H1 (cell line): ENCODE measurements around the gene NKAIN4. TPM values are rescaled to one million over a fixed set of nuclear protein-coding genes. Genes with fewer than 3 reads are reported as not detected.

Experiments
- CTCF ChIA-PET: fragments of 300-600 bp; sonication (Branson Sonifier 250); formaldehyde crosslinking; loops from one replicate; lab custom pipeline; 2021; ENCODE audit not compliant: partially characterized antibody; lab: Charles Lee
- POLR2A ChIA-PET: fragments of 300-600 bp; sonication (Branson Sonifier 250); formaldehyde crosslinking; loops from one replicate; lab custom pipeline; 2021; ENCODE audit warnings: inconsistent platforms; ENCODE audit not compliant: partially characterized antibody; lab: Charles Lee
- DNase-seq, 2 experiments: peaks; one replicate each; pipeline versions ENCODE4 v3.0.0 to v3.0.0-alpha.2; 2010 to 2022; ENCODE audit warnings: low spot score in 2 of 2, low read depth in 1 of 2, mixed read lengths in 1 of 2
- FAIRE-seq: peaks from 2 replicates; lab custom pipeline; 2011; peaks lifted over from hg19 to GRCh38; lab: Jason Lieb, UNC
- H2AFZ ChIP-seq: 2 replicates; pipeline ENCODE4 v1.8.1; 2012; ENCODE audit warnings: low read length, inconsistent platforms
- H2AK5ac ChIP-seq: 2 replicates; pipeline ENCODE4 v1.6.1; 2013; ENCODE audit warnings: low read depth, low read length
- H2BK120ac ChIP-seq: replicated peaks from 2 replicates; pipeline ENCODE3; 2013; ENCODE audit warnings: low read depth, low read length, inconsistent platforms
- H2BK12ac ChIP-seq: 2 replicates; pipeline ENCODE4 v1.6.1; 2013; ENCODE audit warnings: low read depth, low read length
- H2BK15ac ChIP-seq: 2 replicates; pipeline ENCODE4 v1.6.1; 2013; ENCODE audit warnings: low read length
- H2BK20ac ChIP-seq: 2 replicates; pipeline ENCODE4 v1.6.1; 2013; ENCODE audit warnings: low read length
- H2BK5ac ChIP-seq: 2 replicates; pipeline ENCODE4 v1.6.1; 2013; ENCODE audit warnings: low read depth, low read length
- H3K14ac ChIP-seq: 2 replicates; pipeline ENCODE4 v1.6.1; 2013; ENCODE audit warnings: inconsistent platforms; ENCODE audit not compliant: insufficient read length
- H3K18ac ChIP-seq: 2 replicates; pipeline ENCODE4 v1.6.1; 2013; ENCODE audit warnings: low read length; ENCODE audit errors: extremely low read depth
- H3K23ac ChIP-seq: 2 replicates; pipeline ENCODE4 v1.6.1; 2013; ENCODE audit warnings: inconsistent platforms; ENCODE audit not compliant: insufficient read length
- H3K23me2 ChIP-seq: 2 replicates; pipeline ENCODE4 v1.6.1; 2013; ENCODE audit warnings: low read depth, low read length
- H3K27ac ChIP-seq: 2 replicates; pipeline ENCODE4 v1.6.1; 2011; ENCODE audit warnings: low read depth, low read length, inconsistent platforms
- H3K27me3 ChIP-seq, 4 experiments: replicated peaks in 1 of 4; 1 replicate in 1 of 4; 2 replicates in 3 of 4; pipeline versions ENCODE4 v1.6.1 to v1.8.1; 2011 to 2013; ENCODE audit warnings: low read length in 3 of 4, mild to moderate bottlenecking in 3 of 4, inconsistent platforms in 2 of 4, mixed read lengths in 2 of 4, moderate library complexity in 1 of 4; ENCODE audit not compliant: control insufficient read depth in 3 of 4, insufficient read depth in 3 of 4; ENCODE audit errors: extremely low read depth in 1 of 4
- H3K36me3 ChIP-seq, 4 experiments: 2 replicates each; pipeline versions ENCODE4 v1.6.1 to v1.8.1; 2011 to 2013; ENCODE audit warnings: mild to moderate bottlenecking in 4 of 4, low read length in 3 of 4, moderate library complexity in 2 of 4, control low read depth in 1 of 4, inconsistent platforms in 1 of 4; ENCODE audit not compliant: insufficient read depth in 4 of 4, control insufficient read depth in 2 of 4
- H3K4ac ChIP-seq: replicated peaks from 2 replicates; pipeline ENCODE3; 2013; ENCODE audit warnings: low read length, low read depth, mixed read lengths, inconsistent platforms; ENCODE audit not compliant: insufficient read length
- H3K4me1 ChIP-seq, 4 experiments: replicated peaks in 1 of 4; 1 replicate in 1 of 4; 2 replicates in 3 of 4; pipeline versions ENCODE4 v1.6.1 to v1.8.1; 2011 to 2013; ENCODE audit warnings: low read length in 3 of 4, inconsistent platforms in 2 of 4, mixed read lengths in 1 of 4; ENCODE audit not compliant: insufficient read depth in 4 of 4, control insufficient read depth in 3 of 4
- H3K4me2 ChIP-seq, 2 experiments: 2 replicates each; pipeline versions ENCODE4 v1.6.1 to v1.8.1; 2011 to 2013; ENCODE audit warnings: low read depth in 2 of 2, low read length in 2 of 2, control low read depth in 1 of 2, inconsistent platforms in 1 of 2, mild to moderate bottlenecking in 1 of 2; ENCODE audit not compliant: insufficient read depth in 1 of 2
- H3K4me3 ChIP-seq, 4 experiments: fragments of 200-600, 300-600 bp in 1 of 4; sonication (generic), shearing (Covaris generic), sonication (Bioruptor Twin) in 1 of 4; 2 replicates each; pipeline versions ENCODE4 v1.5.1 to v1.8.1; 2011 to 2016; ENCODE audit warnings: low read length in 4 of 4, low read depth in 3 of 4, control low read depth in 2 of 4, inconsistent platforms in 2 of 4, mild to moderate bottlenecking in 2 of 4, mixed read lengths in 1 of 4, moderate library complexity in 1 of 4; ENCODE audit not compliant: insufficient read depth in 2 of 4; ENCODE audit errors: extremely low read depth in 1 of 4
- H3K56ac ChIP-seq: replicated peaks from 2 replicates; pipeline ENCODE3; 2013; ENCODE audit warnings: low read depth, mild to moderate bottlenecking, mixed read lengths, low read length, inconsistent platforms; ENCODE audit not compliant: insufficient read length
- H3K79me1 ChIP-seq: 2 replicates; pipeline ENCODE4 v1.6.1; 2013; ENCODE audit warnings: low read depth, low read length, control low read depth
- H3K79me2 ChIP-seq, 2 experiments: 2 replicates each; pipeline versions ENCODE4 v1.6.1 to v1.8.1; 2012 to 2013; ENCODE audit warnings: low read length in 2 of 2, mild to moderate bottlenecking in 2 of 2, inconsistent platforms in 1 of 2; ENCODE audit not compliant: insufficient read depth in 2 of 2, control insufficient read depth in 1 of 2
- H3K9ac ChIP-seq, 4 experiments: replicated peaks in 1 of 4; 1 replicate in 1 of 4; 2 replicates in 3 of 4; pipeline versions ENCODE4 v1.6.1 to v1.8.1; 2011 to 2013; ENCODE audit warnings: low read depth in 3 of 4, low read length in 3 of 4, control low read depth in 2 of 4, mild to moderate bottlenecking in 2 of 4, moderate library complexity in 2 of 4, inconsistent platforms in 1 of 4; ENCODE audit errors: extremely low read depth in 1 of 4
- H3K9me3 ChIP-seq, 2 experiments: 2 replicates each; pipeline versions ENCODE4 v1.6.1 to v1.8.1; 2012 to 2013; ENCODE audit warnings: mild to moderate bottlenecking in 2 of 2, moderate library complexity in 2 of 2, control low read depth in 1 of 2, inconsistent platforms in 1 of 2, low read depth in 1 of 2, low read length in 1 of 2, mixed read lengths in 1 of 2; ENCODE audit not compliant: insufficient read depth in 2 of 2
- H4K20me1 ChIP-seq, 2 experiments: replicated peaks in 1 of 2; 2 replicates each; pipeline versions ENCODE3 to v1.8.1; 2011 to 2013; ENCODE audit warnings: inconsistent platforms in 2 of 2, low read length in 2 of 2, mild to moderate bottlenecking in 1 of 2; ENCODE audit not compliant: insufficient read depth in 2 of 2, control insufficient read depth in 1 of 2
- H4K5ac ChIP-seq: 2 replicates; pipeline ENCODE4 v1.6.1; 2013; ENCODE audit warnings: low read length, low read depth, mixed read lengths, inconsistent platforms; ENCODE audit not compliant: insufficient read length
- H4K8ac ChIP-seq: 2 replicates; pipeline ENCODE4 v1.8.0; 2013; ENCODE audit warnings: mild to moderate bottlenecking, moderate library complexity, low read length, inconsistent platforms; ENCODE audit not compliant: insufficient read depth; ENCODE audit errors: extremely low read depth
- H4K91ac ChIP-seq: replicated peaks from 2 replicates; pipeline ENCODE3; 2013; ENCODE audit warnings: low read length, mixed read lengths, inconsistent platforms; ENCODE audit not compliant: insufficient read length
- WGBS, 2 experiments: shearing (Covaris generic) in 1 of 2; methylation state at CpG; one replicate each; pipeline versions ENCODE4 v1.1.6 to v1.1.7; 2013 to 2015; ENCODE audit warnings: low lambda C conversion rate in 2 of 2, mixed read lengths in 2 of 2, inconsistent platforms in 1 of 2, low coverage in 1 of 2, missing lambda C conversion rate in 1 of 2; ENCODE audit not compliant: insufficient replicate concordance in 2 of 2, insufficient coverage in 1 of 2, insufficient read length in 1 of 2; ENCODE audit errors: extremely low coverage in 1 of 2, missing lambda C conversion rate in 1 of 2; 5-methylcytosine and 5-hydroxymethylcytosine counted together
- polyA plus RNA-seq, 7 experiments: library from polyadenylated mRNA; depleted of rRNA in 3 of 7; stranded (reverse) in 5 of 7; unstranded in 2 of 7; fragments of >200 nt in 5 of 7; fragments of 200-250 nt in 2 of 7; gene quantifications; 1 replicate in 5 of 7; 2 replicates in 1 of 7; 4 replicates in 1 of 7; pipeline versions ENCODE4 v1.2.1 to v1.2.3, GENCODE V29; 2011 to 2013; ENCODE audit warnings: missing spikeins in 2 of 7, mixed read lengths in 2 of 7
- total RNA-seq: library from RNA; stranded (reverse); fragmentation: NEBNext Ultra II Directional; extraction: Animal tissue kit (Norgen Biotek cat#: 25700); gene quantifications from 2 replicates; pipeline ENCODE4 v1.2.1, GENCODE V29; 2021

NKAIN4 gene
- total and polyA plus RNA-seq, 2 of the 8 experiments (the other 6 are each of a cell fraction or from before 2014, with no cell fraction given) = 6.9 to 17.0 TPM

DNA sequence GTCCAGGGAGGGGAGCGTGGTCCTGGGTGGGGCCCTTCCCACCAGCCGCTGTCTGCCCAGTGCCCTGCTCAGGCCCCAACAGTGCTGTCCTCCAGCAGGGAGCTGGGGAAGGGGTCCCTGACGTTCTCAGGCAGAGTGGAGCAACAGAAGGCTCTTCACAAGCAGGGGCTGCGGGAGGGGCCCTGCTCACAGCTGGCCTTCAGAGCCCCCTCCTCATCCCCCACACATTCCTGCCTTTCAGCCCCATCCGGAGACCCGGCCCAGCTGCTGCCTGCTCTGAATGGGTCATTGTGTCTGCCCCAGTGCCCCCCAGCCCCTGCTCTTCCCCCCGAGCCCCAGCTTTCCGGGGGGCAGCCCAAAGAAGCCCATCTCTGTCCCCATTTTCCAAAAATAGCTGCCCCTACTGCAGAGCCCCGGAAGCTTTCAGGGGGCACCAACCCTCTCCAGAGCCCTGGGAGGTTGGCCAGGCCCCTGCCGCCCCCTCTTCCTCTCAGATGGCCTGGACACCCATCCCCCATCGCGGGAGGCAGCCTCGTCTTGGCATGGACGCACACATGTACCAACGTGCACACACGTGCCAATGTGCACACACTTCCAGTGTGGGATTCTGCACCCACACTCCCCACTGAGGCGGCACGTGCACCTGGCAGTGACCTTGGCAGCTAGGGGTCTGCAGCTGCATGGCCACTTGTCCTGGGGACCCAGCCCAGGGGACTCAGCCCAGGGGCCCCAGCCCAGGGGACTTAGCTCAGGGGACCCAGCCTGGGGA, 42.5 kb upstream of the NKAIN4 start:
- H3K14ac ChIP-seq = no peak overlapping the region
- ChIA-PET CTCF (interaction anchor here (0.6 to 9.9 kb wide), 11 partner anchors 13 to 653 kb away, joined by 3 to 81 read pairs (median 6); no protein-coding TSS in a partner anchor), POLR2A (interaction anchor here (0.8 to 2.8 kb wide), 4 partner anchors 43 to 73 kb away, joined by 3 to 7 read pairs (median 4); partner anchors contain the start of gene NKAIN4)
- peaks cover 0 to 9% (median 4%) of the 10 kb centered on the region in 4 experiments; a peak in 3 of 7 replicates for H3K27me3 ChIP-seq
- peak overlapping the region; percentile 46; the same call in 1 of the 2 replicates for H2BK15ac ChIP-seq
- H3K4me3 ChIP-seq = no peak overlapping the region
- H3K27ac ChIP-seq = no peak overlapping the region
- H3K36me3 ChIP-seq = no peaks in the 10 kb centered on the region
- peak overlapping the region; percentile 99 for H4K91ac ChIP-seq
- no peak overlapping the region for H3K23ac ChIP-seq
- no peak overlapping the region for H3K56ac ChIP-seq
- peaks cover 0 to 24% (median 20%) of the 10 kb centered on the region in 4 experiments; a peak in 6 of 7 replicates for H3K4me1 ChIP-seq
- peak overlapping the region; percentile 71; the same call in 1 of the 2 replicates for H3K18ac ChIP-seq
- no peaks in the 10 kb centered on the region for H3K9me3 ChIP-seq
- peak overlapping the region; percentile 33 for H2BK120ac ChIP-seq
- no peak for DNase-seq
- no peak overlapping the region for H2AFZ ChIP-seq
- no peaks in the 10 kb centered on the region; the same call in 1 of the 2 replicates for H3K79me1 ChIP-seq
- H4K8ac ChIP-seq = no peak overlapping the region
- H2AK5ac ChIP-seq = no peak overlapping the region
- H3K79me2 ChIP-seq = no peaks in the 10 kb centered on the region
- peaks cover 3% of the 10 kb centered on the region; the same call in 1 of the 2 replicates for H3K23me2 ChIP-seq
- no peak for FAIRE-seq
- H3K4me2 ChIP-seq = peak overlapping the region; percentile 17 to 49; a peak in 3 of 4 replicates
- 73% methylated on average over 10 of the region's 18 CpGs; no CpG with 5 or more reads in 1 of the 2 experiments for WGBS, 2 experiments
- H3K4ac ChIP-seq = peak overlapping the region; percentile 78
- H4K20me1 ChIP-seq = peaks cover 0 to under 1% of the 10 kb centered on the region in 2 experiments
- H2BK5ac ChIP-seq = peak overlapping the region; percentile 68; the same call in 1 of the 2 replicates
- 0 out of 2 replicates have a peak overlapping the region, but pooled peaks have one; percentile 60 for H2BK12ac ChIP-seq
- no peak overlapping the region; the same call in 1 of the 2 replicates for H2BK20ac ChIP-seq
- H3K9ac ChIP-seq = no peak overlapping the region
- H4K5ac ChIP-seq = peak overlapping the region; percentile 15
